GM12878 (cell line): ENCODE measurements around the gene UNC119. TPM values are rescaled to one million over a fixed set of nuclear protein-coding genes. Genes with fewer than 3 reads are reported as not detected.

Source experiments
- ATAC-seq: fragments of 200-7000 bp; cut with Tn5 transposase; 3 replicates; pipeline ENCODE4 v1.9.1; 2020; ENCODE audit warnings: mild to moderate bottlenecking, moderate library complexity
- BruUV-seq: library from RNA; stranded (reverse); fragments of 400-500 nt; replicated peaks from 2 replicates; lab custom pipeline; 2021; lab: Mats Ljungman, UMichigan
- CTCF ChIA-PET: fragments of 300-600 bp; sonication (Branson Sonifier 250); formaldehyde crosslinking; extraction: SDS; loops from one replicate; lab custom pipeline; 2021; ENCODE audit warnings: inconsistent platforms; lab: Yijun Ruan, JAX
- POLR2A ChIA-PET: fragments of 350-600 bp; formaldehyde crosslinking; extraction: SDS; loops from one replicate; lab custom pipeline; 2021; ENCODE audit warnings: inconsistent platforms; lab: Charles Lee
- RAD21 ChIA-PET: fragments of 300-600 bp; sonication (Branson Sonifier 250); formaldehyde crosslinking; loops from one replicate; lab custom pipeline; 2023; ENCODE audit warnings: antibody characterized with exemption; ENCODE audit not compliant: unreplicated experiment; lab: Charles Lee
- SMC1A ChIA-PET: fragments of 300-600 bp; sonication (Branson Sonifier 250); formaldehyde crosslinking; loops from one replicate; lab custom pipeline; 2023; ENCODE audit not compliant: unreplicated experiment, uncharacterized antibody; lab: Charles Lee
- DNase-seq: peaks from one replicate; pipeline ENCODE4 v3.0.0-alpha.2; 2011; ENCODE audit warnings: low read depth, low spot score
- FAIRE-seq: peaks from 3 replicates; lab custom pipeline; 2011; peaks lifted over from hg19 to GRCh38; lab: Jason Lieb, UNC
- H2AFZ ChIP-seq: 2 replicates; pipeline ENCODE4 v1.6.0; 2011; ENCODE audit warnings: low read depth, low read length, control low read depth; ENCODE audit not compliant: control insufficient read depth
- H3K27ac ChIP-seq: 2 replicates; pipeline ENCODE4 v1.5.1; 2011; ENCODE audit warnings: control low read depth; ENCODE audit not compliant: control insufficient read depth, insufficient read depth
- H3K27me3 ChIP-seq, 2 experiments: replicated peaks in 1 of 2; 2 replicates each; pipeline versions ENCODE4 v1.6.0 to v1.6.1; 2011; ENCODE audit warnings: low read length in 1 of 2; ENCODE audit not compliant: control insufficient read depth in 2 of 2, insufficient read depth in 2 of 2
- H3K36me3 ChIP-seq, 2 experiments: 2 replicates each; pipeline ENCODE4 v1.5.1; 2011; ENCODE audit warnings: low read length in 1 of 2; ENCODE audit not compliant: control insufficient read depth in 2 of 2, insufficient read depth in 2 of 2
- H3K4me1 ChIP-seq: 2 replicates; pipeline ENCODE4 v1.6.1; 2011; ENCODE audit warnings: mild to moderate bottlenecking, low read length, moderate library complexity, mixed read lengths; ENCODE audit not compliant: control insufficient read depth, insufficient read depth
- H3K4me2 ChIP-seq: 2 replicates; pipeline ENCODE4 v1.6.0; 2011; ENCODE audit warnings: control low read depth; ENCODE audit not compliant: control insufficient read depth, insufficient read depth
- H3K4me3 ChIP-seq: fragments of 200-600 bp; sonication (generic); 2 replicates; pipeline ENCODE4 v1.5.1; 2016
- H3K79me2 ChIP-seq: 2 replicates; pipeline ENCODE4 v1.6.0; 2011; ENCODE audit warnings: low read length; ENCODE audit not compliant: control insufficient read depth, insufficient read depth
- H3K9ac ChIP-seq: 2 replicates; pipeline ENCODE4 v1.8.0; 2011; ENCODE audit warnings: low read length, control low read depth, mixed read lengths; ENCODE audit not compliant: control insufficient read depth, insufficient read depth
- H3K9me3 ChIP-seq: replicated peaks from 3 replicates; pipeline ENCODE4 v1.5.1; 2011; ENCODE audit warnings: mild to moderate bottlenecking, low read length; ENCODE audit not compliant: control insufficient read depth, insufficient read depth
- H4K20me1 ChIP-seq: 2 replicates; pipeline ENCODE4 v1.6.0; 2011; ENCODE audit not compliant: control insufficient read depth, insufficient read depth
- ATF7 ChIP-seq: fragments of 450-650 bp; IDR thresholded peaks from 2 replicates; pipeline ENCODE4 v1.6.1; 2016; ENCODE audit warnings: low read depth, mild to moderate bottlenecking
- CBFB ChIP-seq: IDR thresholded peaks from 2 replicates; pipeline ENCODE4 v1.6.1; 2016; ENCODE audit warnings: antibody characterized with exemption, low read depth
- CREM ChIP-seq: IDR thresholded peaks from 2 replicates; pipeline ENCODE4 v1.6.1; 2014; ENCODE audit warnings: antibody characterized with exemption, low read depth
- E2F4 ChIP-seq: IDR thresholded peaks from 2 replicates; pipeline ENCODE4 v1.6.1; 2012; ENCODE audit warnings: low read depth, low read length, improper control_type of control experiment
- EGR1 ChIP-seq, 2 experiments: IDR thresholded peaks; 1 replicate in 1 of 2; 2 replicates in 1 of 2; pipeline ENCODE4 v1.6.1; 2011 to 2012; ENCODE audit warnings: low read depth in 2 of 2, low read length in 2 of 2, borderline replicate concordance in 1 of 2, mild to moderate bottlenecking in 1 of 2, moderate library complexity in 1 of 2
- HSF1 ChIP-seq: fragments of 150-350 bp; IDR thresholded peaks from 2 replicates; pipeline ENCODE4 v1.6.1; 2014; ENCODE audit warnings: mild to moderate bottlenecking, low read depth, low read length
- IKZF2 ChIP-seq, 2 experiments: fragments of 450-650 bp; IDR thresholded peaks; 2 replicates each; pipeline ENCODE4 v1.6.1; 2017; ENCODE audit warnings: mild to moderate bottlenecking in 2 of 2, moderate library complexity in 2 of 2
- JUNB ChIP-seq: IDR thresholded peaks from 2 replicates; pipeline ENCODE4 v1.6.1; 2016; ENCODE audit warnings: antibody characterized with exemption, mild to moderate bottlenecking
- MEF2A ChIP-seq: IDR thresholded peaks from 2 replicates; pipeline ENCODE4 v1.6.1; 2011; ENCODE audit warnings: low read depth, mild to moderate bottlenecking, low read length, moderate library complexity; ENCODE audit not compliant: insufficient read depth
- MTA2 ChIP-seq: fragments of 450-650 bp; IDR thresholded peaks from 2 replicates; pipeline ENCODE4 v1.6.1; 2016; ENCODE audit warnings: low read depth, mild to moderate bottlenecking, moderate library complexity
- POU2F2 ChIP-seq: IDR thresholded peaks from 3 replicates; pipeline ENCODE4 v1.6.1; 2011; ENCODE audit warnings: low read depth, mild to moderate bottlenecking, low read length, borderline replicate concordance
- PRDM15 ChIP-seq: fragments of 450-650 bp; formaldehyde crosslinking; IDR thresholded peaks from 2 replicates; pipeline ENCODE4 v1.4.0; 2020; ENCODE audit warnings: mild to moderate bottlenecking, moderate library complexity
- SUZ12 ChIP-seq: fragments of 200-600 bp; sonication (generic); IDR thresholded peaks from one replicate; pipeline ENCODE4 v1.6.1; 2018; ENCODE audit warnings: antibody characterized with exemption, mild to moderate bottlenecking; ENCODE audit not compliant: unreplicated experiment
- TCF7 ChIP-seq: IDR thresholded peaks from 2 replicates; pipeline ENCODE4 v1.6.1; 2014; ENCODE audit warnings: antibody characterized with exemption, borderline replicate concordance
- WGBS: methylation state at CpG from one replicate; pipeline ENCODE4 v1.1.6; 2016; ENCODE audit warnings: low lambda C conversion rate; ENCODE audit not compliant: insufficient replicate concordance, insufficient coverage; ENCODE audit errors: missing lambda C conversion rate; 5-methylcytosine and 5-hydroxymethylcytosine counted together
- in situ Hi-C: fragments of 300-500 bp; cut with MboI; formaldehyde crosslinking; loops from 9 replicates; pipeline ENCODE4 v1.14.3; 2018; ENCODE audit warnings: mixed read lengths
- intact Hi-C: fragments of 100-400 bp; cut with micrococcal nuclease; formaldehyde crosslinking; loops from one replicate; pipeline ENCODE4 v1.14.2; 2022; ENCODE audit not compliant: unreplicated experiment
- polyA plus RNA-seq, 11 experiments: library from polyadenylated mRNA; depleted of rRNA in 4 of 11; unstranded in 6 of 11; stranded (reverse) in 5 of 11; fragments of >200 nt; fragmentation: Nextera tagmentation in 4 of 11; fragmentation: Illumina TruSeq in 1 of 11; extraction: Ambion mirVana in 4 of 11; extraction: Trizol in 1 of 11; gene quantifications; 1 replicate in 1 of 11; 2 replicates in 10 of 11; pipeline versions ENCODE4 v1.2.1 to v1.2.3, GENCODE V29; 2011 to 2016; ENCODE audit warnings: inconsistent platforms in 2 of 11, missing spikeins in 2 of 11, low read depth in 1 of 11
- total RNA-seq, 4 experiments: library from RNA; depleted of rRNA in 3 of 4; stranded (reverse); fragments of >200 nt in 3 of 4; fragmentation: Illumina TruSeq in 1 of 4; extraction: Trizol in 1 of 4; gene quantifications; 2 replicates each; pipeline versions ENCODE4 v1.2.1 to v1.2.3, GENCODE V29; 2013 to 2021

The UNC119 gene
- total and polyA plus RNA-seq, 10 of the 15 experiments (the other 5 are each of a cell fraction or from before 2014, with no cell fraction given), result 2.7 to 436 (median 57.8) TPM

- ChIA-PET CTCF (interaction anchor here (2.6 to 5.9 kb wide), 2 partner anchors 14 to 50 kb away, joined by 9 to 51 read pairs; partner anchors contain the start of gene RSKR), RAD21 (interaction anchor here (0.8 to 2.9 kb wide), 8 partner anchors 13 to 104 kb away, joined by 3 to 24 read pairs (median 4); partner anchors contain the start of gene PIGS), POLR2A (interaction anchor here (0.6 to 5.4 kb wide), 12 partner anchors 10 to 99 kb away, joined by 3 to 56 read pairs (median 4); partner anchors contain the start of genes ALDOC, BLTP2 and PIGS), SMC1A (interaction anchor here (0.7 to 2.9 kb wide), 4 partner anchors 10 to 48 kb away, joined by 3 to 25 read pairs (median 3); partner anchors contain the start of genes PIGS and UNC119)
- Histone ChIP-seq H3K4me2 (peak overlapping the region; percentile 95), H3K4me1 (peaks cover 5% of the 10 kb centered on the region), H3K4me3 (peak overlapping the region; percentile 98; the same call in 1 of the 2 replicates), H3K27me3 (no peaks in the 10 kb centered on the region), H3K9ac (peak overlapping the region; percentile 97), H3K36me3 (peaks cover 0 to 4% of the 10 kb centered on the region in 2 experiments; a peak in 1 of 4 replicates), H3K9me3 (no peaks in the 10 kb centered on the region), H4K20me1 (no peaks in the 10 kb centered on the region), H2AFZ (peak overlapping the region; percentile 91), H3K79me2 (peaks cover 21% of the 10 kb centered on the region), H3K27ac (peak overlapping the region; percentile 94)
- peak; percentile 73 for ATAC-seq
- 3% methylated on average over 40 of the region's 40 CpGs for WGBS
- DNase-seq, result peak; percentile 58
- TSS peak; percentile 97 for BruUV-seq
- in situ Hi-C loops, result no loop called here
- FAIRE-seq, result peak; percentile 90
- intact Hi-C loops, result loop anchor here (2.0 kb wide), 3 partner anchors 23 to 51 kb away; partner anchors contain the start of genes ALDOC and BLTP2
- no peak for TF ChIP-seq PRDM15 (CRISPR knock-in tag)
- peak; percentile 84 for TF ChIP-seq MEF2A
- 0 out of 3 replicates have a peak, but pooled peaks have one; percentile 18 for TF ChIP-seq POU2F2
- no peak for TF ChIP-seq TCF7
- peak; percentile 38 to 49; a peak in 3 of 4 replicates for TF ChIP-seq IKZF2 (IDR thresholded peaks at IDR 0.05)
- no peak for TF ChIP-seq EGR1 (IDR thresholded peaks at IDR 0.05; ENCODE audit: borderline replicate concordance in 1 of 2, low read depth in 2 of 2, low read length in 2 of 2)
- TF ChIP-seq JUNB, result peak; percentile 24; the same call in 1 of the 2 replicates
- 0 out of 2 replicates have a peak, but pooled peaks have one; percentile 24 for TF ChIP-seq MTA2
- TF ChIP-seq CBFB, result 0 out of 2 replicates have a peak, but pooled peaks have one; percentile 49
- no peak for TF ChIP-seq E2F4
- no peak for TF ChIP-seq SUZ12
- TF ChIP-seq HSF1, result no peak
- TF ChIP-seq ATF7, result peak; percentile 64; the same call in 1 of the 2 replicates
- peak; percentile 44; the same call in 1 of the 2 replicates for TF ChIP-seq CREM
Measured at GRCh38 chr17:28599311-28600184, 47.1 kb upstream of the UNC119 start.
